Loucy (cell line): ENCODE measurements around the gene SCO1.
"Not testable (repeated sequence)": the region's sequence is repeated elsewhere in the genome, so short reads cannot be mapped to it uniquely, and the experiment has no call there.

Experiments
- EZH2phosphoT487 ChIP-seq: fragments of 200-600 bp; IDR thresholded peaks from 2 replicates; pipeline ENCODE4 v1.6.1; 2018; ENCODE audit warnings: antibody characterized with exemption, mild to moderate bottlenecking, moderate library complexity, borderline replicate concordance
- TF ChIP-seq, protein P1 (sequence below): fragments of 200-600 bp; sonication (generic); conservative IDR thresholded peaks from 2 replicates; pipeline ENCODE4 v1.5.1; 2014; ENCODE audit warnings: mild to moderate bottlenecking, antibody characterized with exemption, low read length

DNA sequence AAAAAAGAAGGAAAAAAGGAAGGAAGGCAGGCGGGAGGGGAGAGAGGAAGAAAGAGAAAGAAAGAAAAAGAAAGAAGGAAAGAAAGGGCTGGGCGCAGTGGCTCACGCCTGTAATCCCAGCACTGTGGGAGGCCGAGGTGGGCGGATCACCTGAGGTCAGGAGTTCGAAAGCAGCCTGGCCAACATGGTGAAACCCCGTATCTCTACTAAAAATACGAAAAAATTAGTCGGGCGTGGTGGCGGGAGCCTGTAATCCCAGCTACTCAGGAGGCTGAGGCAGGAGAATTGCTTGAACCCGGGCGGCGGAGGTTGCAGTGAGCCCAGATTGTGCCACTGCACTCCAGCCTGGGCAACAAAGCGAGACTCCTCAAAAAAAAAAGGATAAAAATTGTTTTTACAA lies 32.9 kb upstream of the SCO1 start:
- TF ChIP-seq, protein P1, sequence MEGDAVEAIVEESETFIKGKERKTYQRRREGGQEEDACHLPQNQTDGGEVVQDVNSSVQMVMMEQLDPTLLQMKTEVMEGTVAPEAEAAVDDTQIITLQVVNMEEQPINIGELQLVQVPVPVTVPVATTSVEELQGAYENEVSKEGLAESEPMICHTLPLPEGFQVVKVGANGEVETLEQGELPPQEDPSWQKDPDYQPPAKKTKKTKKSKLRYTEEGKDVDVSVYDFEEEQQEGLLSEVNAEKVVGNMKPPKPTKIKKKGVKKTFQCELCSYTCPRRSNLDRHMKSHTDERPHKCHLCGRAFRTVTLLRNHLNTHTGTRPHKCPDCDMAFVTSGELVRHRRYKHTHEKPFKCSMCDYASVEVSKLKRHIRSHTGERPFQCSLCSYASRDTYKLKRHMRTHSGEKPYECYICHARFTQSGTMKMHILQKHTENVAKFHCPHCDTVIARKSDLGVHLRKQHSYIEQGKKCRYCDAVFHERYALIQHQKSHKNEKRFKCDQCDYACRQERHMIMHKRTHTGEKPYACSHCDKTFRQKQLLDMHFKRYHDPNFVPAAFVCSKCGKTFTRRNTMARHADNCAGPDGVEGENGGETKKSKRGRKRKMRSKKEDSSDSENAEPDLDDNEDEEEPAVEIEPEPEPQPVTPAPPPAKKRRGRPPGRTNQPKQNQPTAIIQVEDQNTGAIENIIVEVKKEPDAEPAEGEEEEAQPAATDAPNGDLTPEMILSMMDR, result not testable (repeated sequence)
- TF ChIP-seq EZH2phosphoT487, result not testable (repeated sequence)
